ENCODE results near the gene NOL12.

The NOL12 gene

GRCh38 chr22:37675930-37676735, 10.0 kb upstream of the NOL12 start:
- H3K4me3 ChIP-seq (replicated peaks; ENCODE audit: low read depth, low read length) = peak overlapping the region; percentile 93
- TF ChIP-seq CTCF (IDR thresholded peaks at IDR 0.05; ENCODE audit: low read length, missing control alignments) = no peak
- DNase-seq (ENCODE audit: low read depth) = peak; percentile 33

GRCh38 chr22:37676736-37677492, 9.2 kb upstream of the NOL12 start:
- peak; percentile 97 for DNase-seq (ENCODE audit: low read depth)
- TF ChIP-seq CTCF (IDR thresholded peaks at IDR 0.05; ENCODE audit: low read length, missing control alignments) = no peak
- peak overlapping the region; percentile 93 for H3K4me3 ChIP-seq (replicated peaks; ENCODE audit: low read depth, low read length)

GRCh38 chr22:37677493-37677974, 8.6 kb upstream of the NOL12 start:
- no peak for TF ChIP-seq CTCF (IDR thresholded peaks at IDR 0.05; ENCODE audit: low read length, missing control alignments)
- peak overlapping the region; percentile 93 for H3K4me3 ChIP-seq (replicated peaks; ENCODE audit: low read depth, low read length)
- no peak for DNase-seq (ENCODE audit: low read depth)

GRCh38 chr22:37678372-37678771, 7.8 kb upstream of the NOL12 start:
- H3K4me3 ChIP-seq (replicated peaks; ENCODE audit: low read depth, low read length) = peak overlapping the region; percentile 93
- DNase-seq (ENCODE audit: low read depth) = no peak
- TF ChIP-seq CTCF (IDR thresholded peaks at IDR 0.05; ENCODE audit: low read length, missing control alignments) = no peak

- no peak for TF ChIP-seq CTCF (IDR thresholded peaks at IDR 0.05; ENCODE audit: low read length, missing control alignments)
- DNase-seq (ENCODE audit: low read depth) = no peak
- H3K4me3 ChIP-seq (replicated peaks; ENCODE audit: low read depth, low read length) = no peak overlapping the region
These were observed 6.5 kb upstream of the NOL12 start for GRCh38 chr22:37679670-37680069.

GRCh38 chr22:37680191-37680851, 5.8 kb upstream of the NOL12 start:
- DNase-seq (ENCODE audit: low read depth) = no peak
- no peak overlapping the region for H3K4me3 ChIP-seq (replicated peaks; ENCODE audit: low read depth, low read length)
- TF ChIP-seq CTCF (IDR thresholded peaks at IDR 0.05; ENCODE audit: low read length, missing control alignments) = no peak

Data from fibroblast of pulmonary artery (primary cell).